GM12864 (cell line): ENCODE results near the gene SLC5A2.

Source experiments
- DNase-seq: peaks from one replicate; pipeline ENCODE4 v3.0.0-alpha.2; 2011; ENCODE audit warnings: low read depth
- H3K4me3 ChIP-seq: 2 replicates; pipeline ENCODE4 v1.5.1; 2011; ENCODE audit warnings: mild to moderate bottlenecking, low read depth, low read length, control low read depth
- TF ChIP-seq, protein P1 (sequence below): IDR thresholded peaks from 2 replicates; pipeline ENCODE4 v1.5.1; 2011; ENCODE audit warnings: low read depth, mild to moderate bottlenecking, moderate library complexity, low read length, control low read depth, inconsistent platforms; ENCODE audit errors: missing control alignments

Gene SLC5A2

DNA sequence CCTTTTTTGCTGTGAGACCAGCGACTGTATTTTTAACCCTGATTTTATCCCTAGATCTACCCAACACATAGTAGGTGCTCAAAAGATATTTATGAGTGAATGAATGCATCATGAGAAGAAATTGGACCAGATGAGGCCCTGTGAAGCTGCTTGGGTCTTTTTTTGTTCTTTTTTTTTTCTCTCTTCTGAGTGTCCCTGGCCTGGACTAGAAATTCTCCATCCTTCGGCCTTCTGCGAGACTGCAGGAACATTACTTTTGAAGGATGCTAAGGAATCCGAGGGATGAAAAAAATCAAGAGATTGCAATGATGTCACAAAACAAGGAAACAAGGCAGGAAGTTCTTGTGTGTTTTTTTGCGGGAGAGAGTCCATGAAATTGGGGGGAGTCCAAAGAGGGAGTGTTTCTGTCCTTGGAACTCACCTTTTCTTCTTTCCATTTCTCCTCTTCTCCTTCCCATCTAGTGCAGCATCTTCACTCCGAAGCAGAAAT, 25.8 kb downstream of the SLC5A2 start:
- DNase-seq, result no peak
- peak overlapping the region; percentile 80 for H3K4me3 ChIP-seq
- TF ChIP-seq, protein P1, sequence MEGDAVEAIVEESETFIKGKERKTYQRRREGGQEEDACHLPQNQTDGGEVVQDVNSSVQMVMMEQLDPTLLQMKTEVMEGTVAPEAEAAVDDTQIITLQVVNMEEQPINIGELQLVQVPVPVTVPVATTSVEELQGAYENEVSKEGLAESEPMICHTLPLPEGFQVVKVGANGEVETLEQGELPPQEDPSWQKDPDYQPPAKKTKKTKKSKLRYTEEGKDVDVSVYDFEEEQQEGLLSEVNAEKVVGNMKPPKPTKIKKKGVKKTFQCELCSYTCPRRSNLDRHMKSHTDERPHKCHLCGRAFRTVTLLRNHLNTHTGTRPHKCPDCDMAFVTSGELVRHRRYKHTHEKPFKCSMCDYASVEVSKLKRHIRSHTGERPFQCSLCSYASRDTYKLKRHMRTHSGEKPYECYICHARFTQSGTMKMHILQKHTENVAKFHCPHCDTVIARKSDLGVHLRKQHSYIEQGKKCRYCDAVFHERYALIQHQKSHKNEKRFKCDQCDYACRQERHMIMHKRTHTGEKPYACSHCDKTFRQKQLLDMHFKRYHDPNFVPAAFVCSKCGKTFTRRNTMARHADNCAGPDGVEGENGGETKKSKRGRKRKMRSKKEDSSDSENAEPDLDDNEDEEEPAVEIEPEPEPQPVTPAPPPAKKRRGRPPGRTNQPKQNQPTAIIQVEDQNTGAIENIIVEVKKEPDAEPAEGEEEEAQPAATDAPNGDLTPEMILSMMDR, result no peak

DNA sequence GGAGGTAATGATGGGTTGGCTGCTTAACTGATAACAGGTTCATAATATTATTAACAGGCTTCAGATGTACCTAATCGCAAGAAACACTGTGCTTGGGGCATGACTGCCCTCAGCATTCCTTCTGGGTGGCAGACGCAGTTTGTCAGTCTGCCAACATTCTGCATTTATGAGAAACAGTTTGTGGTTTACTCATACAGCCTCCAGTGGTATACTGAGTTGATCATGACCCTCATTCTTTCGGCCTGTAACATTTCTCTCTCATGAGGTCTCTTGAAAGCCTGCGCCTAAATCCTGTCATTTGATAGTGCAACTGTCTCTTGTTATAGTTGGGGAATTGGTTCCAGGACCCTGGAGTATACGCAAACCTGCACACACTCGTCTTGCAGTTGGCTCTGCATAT, 30.2 kb downstream of the SLC5A2 start:
- TF ChIP-seq, protein P1, result no peak
- H3K4me3 ChIP-seq, result no peak overlapping the region
- no peak for DNase-seq

DNA sequence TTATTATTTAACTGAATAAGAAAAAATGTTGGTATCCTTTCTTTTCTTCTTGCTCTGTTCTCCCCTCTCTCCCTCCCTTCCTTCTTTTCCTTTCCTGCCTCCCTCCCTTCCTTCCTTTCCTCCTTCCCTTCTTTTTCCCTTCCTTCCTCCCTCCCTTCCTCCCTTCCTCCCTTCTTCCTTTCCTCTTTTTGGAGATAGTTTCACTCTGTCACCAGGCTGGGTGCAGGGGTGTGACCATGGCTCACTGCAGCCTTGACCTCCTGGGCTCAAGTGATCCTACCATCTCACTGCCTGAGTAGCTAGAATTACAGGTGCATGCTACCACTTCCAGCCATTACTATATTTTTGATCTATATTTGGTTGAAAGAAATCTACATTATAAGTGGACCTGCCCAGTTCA, 31.0 kb downstream of the SLC5A2 start:
- TF ChIP-seq, protein P1, result no peak
- no peak for DNase-seq
- H3K4me3 ChIP-seq, result no peak overlapping the region

DNA sequence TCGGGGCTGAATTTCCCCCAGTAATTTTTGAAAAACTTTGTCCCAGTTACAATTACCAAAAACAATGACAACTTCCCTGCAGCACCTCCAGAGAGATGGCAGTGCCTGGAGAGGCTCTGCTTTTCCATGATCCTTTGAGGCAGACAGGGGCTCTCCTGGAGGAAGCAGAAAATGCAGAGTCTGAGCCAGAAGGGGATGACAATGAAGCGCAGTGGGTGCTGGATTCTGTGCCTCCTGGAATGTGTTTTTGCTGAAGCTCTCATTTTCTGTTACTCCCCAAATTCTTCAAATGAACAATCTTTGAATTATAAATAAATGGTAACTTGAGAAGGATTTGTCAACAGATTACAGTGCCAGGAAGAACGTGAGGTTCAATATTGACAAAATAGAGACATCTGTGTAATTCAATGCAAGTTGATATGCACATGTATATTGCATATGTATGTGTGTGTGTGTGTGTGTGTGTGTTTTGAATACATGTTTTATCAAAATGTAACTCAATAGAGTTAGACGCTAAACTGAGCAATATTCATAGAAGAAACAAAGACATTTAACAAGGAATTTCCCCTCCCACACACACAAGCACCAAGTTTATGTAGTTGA, 35.0 kb downstream of the SLC5A2 start:
- DNase-seq, result no peak
- TF ChIP-seq, protein P1, result no peak
- no peak overlapping the region for H3K4me3 ChIP-seq

DNA sequence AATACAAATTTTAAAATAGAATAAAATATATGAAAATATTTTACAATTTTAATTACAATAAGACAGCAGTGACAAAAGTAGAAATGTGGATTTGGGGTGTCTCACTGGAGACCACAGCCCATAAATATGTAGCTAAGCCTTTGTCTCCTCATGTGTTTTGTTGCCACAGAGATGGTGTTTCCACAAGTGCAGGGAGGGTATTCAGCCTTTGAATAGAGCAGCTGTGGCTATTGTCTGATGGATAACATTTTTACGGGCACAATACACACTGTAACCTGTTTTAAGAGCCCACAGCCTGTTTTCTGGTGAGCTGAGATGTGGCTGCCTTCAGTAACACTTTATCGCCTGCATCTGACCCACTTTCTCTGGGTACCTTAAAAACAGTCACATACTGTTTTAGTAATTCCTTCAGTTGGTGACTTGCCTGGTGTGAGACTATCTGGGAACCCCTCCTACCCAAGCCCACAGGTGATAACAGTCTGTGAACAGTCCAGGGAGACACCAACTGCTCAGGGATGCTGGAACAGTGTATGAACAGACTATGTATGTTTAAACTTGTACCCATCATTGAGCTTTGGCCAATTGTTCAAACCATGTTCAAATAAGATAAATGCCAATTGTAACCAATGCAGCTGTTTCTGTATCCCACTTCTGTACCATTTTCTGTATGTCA, 37.0 kb downstream of the SLC5A2 start:
- H3K4me3 ChIP-seq, result no peak overlapping the region
- DNase-seq, result no peak

DNA sequence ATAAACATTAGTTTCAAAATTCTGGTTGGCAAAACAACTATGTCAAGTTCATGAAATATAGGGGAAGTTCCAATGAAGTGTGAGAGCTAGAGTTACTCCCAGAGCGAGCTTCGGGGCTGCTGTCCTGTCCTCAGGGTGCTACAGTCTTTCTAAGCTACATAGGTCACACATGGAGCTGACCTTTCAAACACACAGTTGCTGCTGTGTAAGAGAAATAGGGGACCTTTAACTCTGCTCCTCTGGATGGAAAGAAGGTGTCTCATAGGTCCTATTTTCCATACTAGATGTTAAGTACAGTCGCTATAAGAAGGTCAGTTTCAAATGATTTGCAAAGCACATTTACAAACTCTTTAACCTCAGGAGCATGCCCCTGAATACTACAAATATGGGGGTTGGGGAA, 38.4 kb downstream of the SLC5A2 start:
- no peak for DNase-seq
- H3K4me3 ChIP-seq, result no peak overlapping the region
- TF ChIP-seq, protein P1, result no peak

More for the DNA sequence above, 37.0 kb downstream of the SLC5A2 start:
- TF ChIP-seq, protein P1, result no peak
